HL-60 (cell line): ENCODE data around the gene SPCS2.

Experiments
- DNase-seq, 2 experiments: peaks; one replicate each; pipeline ENCODE4 v3.0.0-alpha.2; 2010 to 2020; ENCODE audit warnings: low read depth in 1 of 2, low spot score in 1 of 2
- H3K27ac ChIP-seq: fragments of 250-450 bp; sonication (Bioruptor Pico); replicated peaks from 2 replicates; pipeline ENCODE4 v1.5.1; 2020; ENCODE audit warnings: mild to moderate bottlenecking, moderate library complexity
- H3K27me3 ChIP-seq: fragments of 250-450 bp; sonication (Bioruptor Pico); 2 replicates; pipeline ENCODE4 v1.5.1; 2021; ENCODE audit warnings: mild to moderate bottlenecking, moderate library complexity; ENCODE audit not compliant: insufficient read depth, poor library complexity, severe bottlenecking
- H3K4me3 ChIP-seq: replicated peaks from 2 replicates; pipeline ENCODE4 v1.5.1; 2011; ENCODE audit warnings: mild to moderate bottlenecking, control low read depth, low read length; ENCODE audit not compliant: insufficient read depth
- GABPA ChIP-seq: IDR thresholded peaks from 2 replicates; pipeline ENCODE4 v1.6.1; 2012; ENCODE audit warnings: low read depth
- POLR2AphosphoS5 ChIP-seq: IDR thresholded peaks from 2 replicates; pipeline ENCODE4 v1.6.1; 2012; ENCODE audit warnings: low read depth
- SPI1 ChIP-seq: IDR thresholded peaks from 2 replicates; pipeline ENCODE4 v1.6.1; 2012; ENCODE audit warnings: low read depth, mild to moderate bottlenecking, borderline replicate concordance
- TF ChIP-seq, protein P1 (sequence below): IDR thresholded peaks from one replicate; pipeline ENCODE4 v1.5.1; 2011; ENCODE audit warnings: low read length, control low read depth, inconsistent platforms; ENCODE audit not compliant: insufficient read depth
- TF ChIP-seq, protein P2 (sequence below): IDR thresholded peaks from 2 replicates; pipeline ENCODE4 v1.6.1; 2012; ENCODE audit warnings: low read depth; ENCODE audit not compliant: insufficient replicate concordance

The SPCS2 gene

DNA sequence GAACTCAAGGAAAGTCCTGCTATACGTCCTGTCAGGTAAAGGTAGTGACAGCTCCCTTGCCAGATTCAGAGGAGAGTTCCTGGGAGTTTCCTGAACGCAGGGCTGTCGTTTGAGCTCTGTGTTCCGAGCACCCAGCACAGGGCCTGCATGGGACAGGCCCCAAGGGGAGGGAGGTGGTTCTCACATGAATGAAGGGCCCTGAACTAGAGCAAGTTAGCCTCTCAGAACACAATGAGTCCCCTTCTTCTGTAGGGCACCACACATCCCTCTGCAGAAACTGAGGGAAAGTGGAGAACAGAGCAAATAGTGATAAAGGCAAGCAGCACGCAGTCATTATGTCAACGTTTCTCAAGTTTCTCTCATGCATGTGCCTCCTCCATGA, 75.0 kb downstream of the SPCS2 start:
- Histone ChIP-seq H3K27me3 (no peaks in the 10 kb centered on the region), H3K4me3 (no peak overlapping the region), H3K27ac (no peak overlapping the region)
- TF ChIP-seq POLR2AphosphoS5 (no peak), GABPA (no peak), SPI1 (no peak)
- TF ChIP-seq, protein P1, sequence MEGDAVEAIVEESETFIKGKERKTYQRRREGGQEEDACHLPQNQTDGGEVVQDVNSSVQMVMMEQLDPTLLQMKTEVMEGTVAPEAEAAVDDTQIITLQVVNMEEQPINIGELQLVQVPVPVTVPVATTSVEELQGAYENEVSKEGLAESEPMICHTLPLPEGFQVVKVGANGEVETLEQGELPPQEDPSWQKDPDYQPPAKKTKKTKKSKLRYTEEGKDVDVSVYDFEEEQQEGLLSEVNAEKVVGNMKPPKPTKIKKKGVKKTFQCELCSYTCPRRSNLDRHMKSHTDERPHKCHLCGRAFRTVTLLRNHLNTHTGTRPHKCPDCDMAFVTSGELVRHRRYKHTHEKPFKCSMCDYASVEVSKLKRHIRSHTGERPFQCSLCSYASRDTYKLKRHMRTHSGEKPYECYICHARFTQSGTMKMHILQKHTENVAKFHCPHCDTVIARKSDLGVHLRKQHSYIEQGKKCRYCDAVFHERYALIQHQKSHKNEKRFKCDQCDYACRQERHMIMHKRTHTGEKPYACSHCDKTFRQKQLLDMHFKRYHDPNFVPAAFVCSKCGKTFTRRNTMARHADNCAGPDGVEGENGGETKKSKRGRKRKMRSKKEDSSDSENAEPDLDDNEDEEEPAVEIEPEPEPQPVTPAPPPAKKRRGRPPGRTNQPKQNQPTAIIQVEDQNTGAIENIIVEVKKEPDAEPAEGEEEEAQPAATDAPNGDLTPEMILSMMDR: no peak
- TF ChIP-seq, protein P2, sequence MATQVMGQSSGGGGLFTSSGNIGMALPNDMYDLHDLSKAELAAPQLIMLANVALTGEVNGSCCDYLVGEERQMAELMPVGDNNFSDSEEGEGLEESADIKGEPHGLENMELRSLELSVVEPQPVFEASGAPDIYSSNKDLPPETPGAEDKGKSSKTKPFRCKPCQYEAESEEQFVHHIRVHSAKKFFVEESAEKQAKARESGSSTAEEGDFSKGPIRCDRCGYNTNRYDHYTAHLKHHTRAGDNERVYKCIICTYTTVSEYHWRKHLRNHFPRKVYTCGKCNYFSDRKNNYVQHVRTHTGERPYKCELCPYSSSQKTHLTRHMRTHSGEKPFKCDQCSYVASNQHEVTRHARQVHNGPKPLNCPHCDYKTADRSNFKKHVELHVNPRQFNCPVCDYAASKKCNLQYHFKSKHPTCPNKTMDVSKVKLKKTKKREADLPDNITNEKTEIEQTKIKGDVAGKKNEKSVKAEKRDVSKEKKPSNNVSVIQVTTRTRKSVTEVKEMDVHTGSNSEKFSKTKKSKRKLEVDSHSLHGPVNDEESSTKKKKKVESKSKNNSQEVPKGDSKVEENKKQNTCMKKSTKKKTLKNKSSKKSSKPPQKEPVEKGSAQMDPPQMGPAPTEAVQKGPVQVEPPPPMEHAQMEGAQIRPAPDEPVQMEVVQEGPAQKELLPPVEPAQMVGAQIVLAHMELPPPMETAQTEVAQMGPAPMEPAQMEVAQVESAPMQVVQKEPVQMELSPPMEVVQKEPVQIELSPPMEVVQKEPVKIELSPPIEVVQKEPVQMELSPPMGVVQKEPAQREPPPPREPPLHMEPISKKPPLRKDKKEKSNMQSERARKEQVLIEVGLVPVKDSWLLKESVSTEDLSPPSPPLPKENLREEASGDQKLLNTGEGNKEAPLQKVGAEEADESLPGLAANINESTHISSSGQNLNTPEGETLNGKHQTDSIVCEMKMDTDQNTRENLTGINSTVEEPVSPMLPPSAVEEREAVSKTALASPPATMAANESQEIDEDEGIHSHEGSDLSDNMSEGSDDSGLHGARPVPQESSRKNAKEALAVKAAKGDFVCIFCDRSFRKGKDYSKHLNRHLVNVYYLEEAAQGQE: no peak
- no peak for DNase-seq

DNA sequence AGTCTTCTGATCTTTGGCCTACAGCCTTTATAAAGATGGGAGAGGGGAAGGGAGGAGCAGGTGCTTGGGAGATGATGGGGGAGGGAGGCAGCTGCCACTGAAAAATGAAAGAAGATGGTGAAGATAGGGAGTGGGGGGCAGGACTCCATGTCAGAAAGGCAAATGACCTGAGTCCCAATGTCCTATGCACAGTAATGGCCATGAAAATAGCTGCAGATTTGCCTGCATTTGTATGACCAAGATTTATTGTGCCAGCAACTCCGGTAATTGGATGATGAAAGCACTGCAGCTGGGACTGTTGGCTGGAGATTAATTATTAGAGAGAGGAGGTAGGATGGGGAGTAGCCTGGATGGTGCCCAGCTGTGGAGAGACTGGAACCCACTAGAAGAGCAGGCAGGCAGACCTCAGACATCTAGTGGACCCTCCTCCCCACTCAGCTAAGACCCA, 75.7 kb downstream of the SPCS2 start:
- H3K27me3 ChIP-seq: no peaks in the 10 kb centered on the region
- no peak overlapping the region for H3K27ac ChIP-seq
- TF ChIP-seq, protein P1: no peak
- no peak for TF ChIP-seq SPI1
- TF ChIP-seq, protein P2: no peak
- no peak for TF ChIP-seq POLR2AphosphoS5
- no peak for TF ChIP-seq GABPA
- no peak overlapping the region for H3K4me3 ChIP-seq
- DNase-seq: no peak

DNA sequence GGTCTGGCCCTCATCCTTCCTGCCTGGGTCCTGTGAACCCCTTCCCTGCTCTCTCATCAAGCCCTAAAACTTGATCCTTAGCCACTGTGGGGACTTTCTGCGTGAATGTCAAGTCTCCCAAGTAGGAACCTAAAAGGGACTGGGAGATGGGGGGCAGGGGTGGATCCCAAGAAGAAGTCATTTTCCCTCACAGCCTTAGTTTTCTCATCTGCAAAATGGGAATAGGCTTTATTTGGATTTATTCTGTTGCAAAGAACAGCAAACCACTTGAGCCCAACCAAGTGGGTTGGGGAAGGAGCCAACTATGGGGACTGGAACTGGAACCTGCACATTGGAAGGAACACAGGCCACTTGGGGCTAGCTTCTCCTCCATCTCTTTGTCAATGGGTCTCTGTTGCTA, 76.5 kb downstream of the SPCS2 start:
- Histone ChIP-seq H3K27me3 (no peaks in the 10 kb centered on the region), H3K27ac (no peak overlapping the region), H3K4me3 (no peak overlapping the region)
- TF ChIP-seq POLR2AphosphoS5: no peak
- TF ChIP-seq GABPA: no peak
- no peak for TF ChIP-seq SPI1
- TF ChIP-seq, protein P1: no peak
- TF ChIP-seq, protein P2: no peak
- no peak for DNase-seq
